MM.1S (cell line): ENCODE results near the gene ZNF692.

Experiments used
- EZH2 ChIP-seq: fragments of 300-600 bp; sonication (generic); optimal IDR thresholded peaks from 2 replicates; pipeline ENCODE3; 2017; ENCODE audit warnings: low read depth, mild to moderate bottlenecking, antibody characterized with exemption, low read length, mixed read lengths
- EZH2phosphoT487 ChIP-seq: fragments of 300-600 bp; sonication (generic); IDR thresholded peaks from 2 replicates; pipeline ENCODE4 v1.6.1; 2018; ENCODE audit warnings: antibody characterized with exemption, low read length
- TF ChIP-seq, protein P1 (sequence below): fragments of 300-600 bp; sonication (generic); IDR thresholded peaks from 2 replicates; pipeline ENCODE4 v1.5.1; 2016; ENCODE audit warnings: antibody characterized with exemption, low read length, mixed read lengths

DNA sequence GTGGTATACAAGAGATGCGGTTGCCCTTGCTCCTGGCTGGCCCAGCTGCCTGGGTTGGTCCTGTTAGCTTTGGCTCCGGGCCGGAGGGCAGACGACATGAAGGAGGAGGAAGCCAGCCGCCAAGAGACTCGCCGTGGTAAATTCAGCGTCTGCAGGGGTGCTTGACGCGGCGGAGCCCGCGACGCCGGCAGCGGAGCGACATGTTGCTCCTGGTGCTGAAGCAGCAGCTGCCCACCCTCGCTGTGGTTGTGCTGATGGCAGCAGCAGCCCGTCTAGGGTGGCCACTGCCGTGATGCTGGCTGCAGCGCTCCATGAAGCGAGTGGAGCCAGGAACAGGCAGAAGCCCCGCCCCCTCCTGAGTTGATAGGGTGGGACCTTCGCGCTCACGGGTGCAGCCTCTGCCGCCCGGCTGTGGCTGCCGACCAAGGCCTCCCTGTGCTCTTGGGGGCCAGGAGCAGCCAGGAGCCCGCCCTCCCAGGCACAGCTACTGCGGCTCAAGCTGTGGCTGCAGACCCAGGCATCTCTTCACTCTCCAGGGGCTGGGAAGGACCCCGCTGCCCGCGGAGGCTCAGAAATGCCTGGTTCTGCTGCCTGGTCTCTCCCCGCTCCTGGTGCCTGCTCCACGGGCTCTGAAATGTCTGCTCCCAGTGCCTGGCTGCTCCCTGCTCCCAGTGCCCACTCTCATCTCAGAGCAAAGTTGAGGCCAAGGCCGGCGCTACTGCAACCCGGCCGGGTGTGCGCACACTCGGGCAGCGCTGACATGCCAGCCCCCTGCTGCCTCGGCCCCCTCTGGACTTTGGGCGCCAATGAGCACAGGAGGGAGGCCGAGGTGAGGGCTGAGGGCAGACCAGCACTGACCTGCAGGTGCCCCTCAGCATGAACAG is 4.4 kb upstream of the ZNF692 start:
- TF ChIP-seq, protein P1, sequence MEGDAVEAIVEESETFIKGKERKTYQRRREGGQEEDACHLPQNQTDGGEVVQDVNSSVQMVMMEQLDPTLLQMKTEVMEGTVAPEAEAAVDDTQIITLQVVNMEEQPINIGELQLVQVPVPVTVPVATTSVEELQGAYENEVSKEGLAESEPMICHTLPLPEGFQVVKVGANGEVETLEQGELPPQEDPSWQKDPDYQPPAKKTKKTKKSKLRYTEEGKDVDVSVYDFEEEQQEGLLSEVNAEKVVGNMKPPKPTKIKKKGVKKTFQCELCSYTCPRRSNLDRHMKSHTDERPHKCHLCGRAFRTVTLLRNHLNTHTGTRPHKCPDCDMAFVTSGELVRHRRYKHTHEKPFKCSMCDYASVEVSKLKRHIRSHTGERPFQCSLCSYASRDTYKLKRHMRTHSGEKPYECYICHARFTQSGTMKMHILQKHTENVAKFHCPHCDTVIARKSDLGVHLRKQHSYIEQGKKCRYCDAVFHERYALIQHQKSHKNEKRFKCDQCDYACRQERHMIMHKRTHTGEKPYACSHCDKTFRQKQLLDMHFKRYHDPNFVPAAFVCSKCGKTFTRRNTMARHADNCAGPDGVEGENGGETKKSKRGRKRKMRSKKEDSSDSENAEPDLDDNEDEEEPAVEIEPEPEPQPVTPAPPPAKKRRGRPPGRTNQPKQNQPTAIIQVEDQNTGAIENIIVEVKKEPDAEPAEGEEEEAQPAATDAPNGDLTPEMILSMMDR = no peak
- TF ChIP-seq EZH2 (no peak), EZH2phosphoT487 (no peak)
